ENCODE results near the gene CRTAC1. TPM values are rescaled to one million over a fixed set of nuclear protein-coding genes. Genes with fewer than 3 reads are reported as not detected.
"Not testable (repeated sequence)": the region's sequence is repeated elsewhere in the genome, so short reads cannot be mapped to it uniquely, and the experiment has no call there.

CRTAC1 gene
- total RNA-seq, 1 experiment from 2014 or later: 0.17 TPM

- peak; percentile 72 for DNase-seq (ENCODE audit: low spot score)
These were observed 187.7 kb downstream of the CRTAC1 start for GRCh38 chr10:97842656-97843280.

- DNase-seq (ENCODE audit: low spot score): not testable (repeated sequence)
These were observed 188.3 kb downstream of the CRTAC1 start for GRCh38 chr10:97842114-97842513.

GRCh38 chr10:97841166-97841565 is 189.3 kb downstream of the CRTAC1 start:
- DNase-seq (ENCODE audit: low spot score): not testable (repeated sequence)

DNA sequence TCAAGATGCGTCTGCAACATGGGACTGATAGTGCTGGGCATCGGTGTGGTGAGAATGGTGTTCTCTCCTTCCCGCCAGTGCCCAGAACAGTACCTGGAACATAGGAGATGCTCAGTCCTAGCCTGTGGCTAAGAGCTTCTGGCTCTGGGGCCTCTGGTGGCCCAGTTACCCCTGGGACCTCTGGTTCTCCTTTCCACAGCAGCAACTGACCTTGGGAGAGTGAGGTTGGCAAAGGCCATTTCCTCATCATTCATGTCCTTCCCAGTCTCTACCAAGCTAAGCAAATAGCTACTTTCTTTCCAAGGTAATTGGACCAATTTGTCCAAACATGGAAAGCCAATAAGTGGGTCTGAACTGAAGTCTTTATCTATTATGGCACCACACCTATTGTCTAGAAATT is 192.3 kb downstream of the CRTAC1 start:
- DNase-seq (ENCODE audit: low spot score): no peak

DNA sequence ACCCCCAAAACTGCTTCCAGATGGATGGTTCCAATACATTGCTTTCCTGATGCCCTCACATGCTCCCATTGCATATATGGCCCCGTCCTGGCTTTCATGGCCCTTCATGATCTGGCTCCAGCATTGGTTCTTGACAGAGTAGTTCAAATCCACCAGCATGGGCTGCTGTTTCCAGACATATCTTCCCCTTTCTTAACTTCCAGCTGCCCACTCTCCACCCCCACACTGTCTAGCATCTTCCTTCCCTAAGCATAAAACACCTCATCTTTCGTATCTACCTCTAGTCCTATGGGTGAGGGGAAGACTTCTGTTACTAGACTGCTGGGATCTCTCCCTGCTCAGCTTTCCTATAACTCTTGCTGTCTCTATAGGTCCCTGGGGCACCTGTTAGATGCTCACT is 194.0 kb downstream of the CRTAC1 start:
- DNase-seq (ENCODE audit: low spot score): no peak

DNA sequence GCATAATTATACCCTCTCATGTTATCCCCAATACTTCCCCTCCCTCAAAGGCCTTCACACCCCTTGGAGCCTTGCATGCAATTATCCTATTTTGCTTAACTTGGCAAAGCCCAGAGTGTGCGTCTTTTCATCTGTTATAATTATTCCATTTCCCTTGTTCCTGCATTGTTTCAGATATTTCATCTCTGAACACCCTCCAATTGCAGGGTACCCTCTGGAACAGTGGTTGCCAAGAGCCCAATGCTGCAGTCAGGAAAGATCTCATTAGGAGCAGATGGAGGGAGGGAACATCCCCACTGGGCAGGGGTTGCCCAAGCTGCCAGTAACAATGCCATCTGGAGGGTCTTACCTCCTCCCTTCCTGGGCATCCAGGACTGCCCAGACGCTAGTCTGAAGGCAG is 199.2 kb downstream of the CRTAC1 start:
- DNase-seq (ENCODE audit: low spot score): no peak

DNA sequence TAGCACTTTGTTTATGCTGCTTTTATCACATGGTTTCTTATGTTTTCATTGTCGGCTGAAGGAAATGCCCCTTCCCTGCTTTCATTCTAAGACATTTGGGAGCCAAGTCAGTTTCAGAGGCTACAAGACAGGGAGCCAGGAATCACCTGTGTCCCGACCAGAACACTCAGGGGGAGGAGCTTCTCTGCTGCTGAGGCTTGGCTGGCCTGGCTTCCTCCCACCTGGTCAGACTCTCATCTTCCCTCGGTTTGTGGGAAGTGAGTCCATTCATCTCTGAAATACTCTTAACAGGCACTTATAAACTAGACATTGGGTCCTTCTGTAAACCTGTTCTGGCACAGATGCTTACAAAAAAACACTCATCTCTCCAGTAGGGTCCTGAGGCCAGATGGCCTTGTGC is 200.4 kb downstream of the CRTAC1 start:
- no peak for DNase-seq (ENCODE audit: low spot score)

DNA sequence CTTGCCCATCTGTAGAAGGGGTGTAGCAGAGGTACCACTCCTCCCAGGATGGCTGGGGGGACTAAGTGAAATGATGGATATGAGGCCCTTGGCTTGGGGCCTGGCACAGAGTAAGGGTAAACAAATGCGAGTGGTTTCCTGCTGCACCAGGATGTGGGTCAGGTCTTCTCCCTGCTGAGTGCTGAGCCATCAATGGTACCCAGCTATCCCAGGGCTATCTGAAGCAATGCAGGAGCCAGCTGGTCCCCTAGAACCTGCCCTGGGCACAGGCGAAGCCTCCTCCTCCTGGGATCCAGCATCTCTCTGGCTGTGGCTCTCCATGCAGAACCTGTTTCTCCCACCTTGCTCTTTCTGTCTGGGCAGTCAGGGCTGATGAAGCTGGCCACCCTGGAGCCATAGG is 201.7 kb downstream of the CRTAC1 start:
- no peak for DNase-seq (ENCODE audit: low spot score)

DNA sequence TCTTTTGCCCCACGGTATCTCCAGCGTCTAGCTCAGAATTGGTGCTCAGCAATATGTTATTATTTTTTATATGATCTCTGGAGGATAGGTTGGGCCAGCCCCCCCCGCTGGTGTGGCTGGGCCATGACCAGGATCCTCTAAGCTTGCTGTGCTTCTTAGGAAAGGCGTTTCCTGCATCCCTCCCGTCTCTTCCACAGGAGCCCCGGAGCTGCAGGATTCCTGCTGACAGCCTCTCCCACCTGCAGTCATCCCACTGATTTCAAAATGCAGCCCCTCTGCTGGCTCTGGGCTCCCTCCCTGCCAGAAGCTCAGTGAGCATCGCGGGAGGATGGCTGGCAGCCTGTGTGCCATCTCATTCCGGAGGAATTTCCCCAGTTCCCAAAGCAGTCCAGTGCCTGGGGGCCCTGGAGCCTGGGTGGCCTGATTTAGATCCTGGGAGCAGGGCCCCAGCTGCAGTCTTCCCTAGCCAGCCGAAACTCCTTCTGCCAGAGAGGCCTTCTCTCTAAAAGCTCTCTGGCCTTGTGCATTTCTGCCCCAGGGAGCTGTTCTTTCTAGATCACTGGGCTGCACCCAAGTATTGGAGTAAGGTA is 202.6 kb downstream of the CRTAC1 start:
- DNase-seq (ENCODE audit: low spot score): no peak

DNA sequence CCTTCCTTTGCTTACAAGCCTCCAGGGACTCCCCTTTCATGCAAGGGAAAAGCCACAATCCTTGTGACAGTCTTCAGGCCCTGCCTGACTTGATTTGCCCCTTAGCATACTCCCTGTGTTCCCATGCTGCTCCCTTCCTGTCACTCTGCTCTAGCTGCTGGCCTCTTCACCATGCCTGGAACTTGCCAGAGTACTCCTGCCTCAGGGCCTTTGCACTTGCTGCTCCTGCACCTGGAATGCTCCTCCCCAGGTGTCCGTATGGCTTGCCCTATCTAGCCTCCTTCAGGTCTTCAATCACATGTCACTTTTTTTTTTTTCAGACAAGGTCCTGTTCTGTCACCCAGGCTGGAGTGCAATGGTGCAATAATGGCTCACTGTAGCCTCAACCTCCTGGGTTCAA is 203.5 kb downstream of the CRTAC1 start:
- DNase-seq (ENCODE audit: low spot score): no peak

DNA sequence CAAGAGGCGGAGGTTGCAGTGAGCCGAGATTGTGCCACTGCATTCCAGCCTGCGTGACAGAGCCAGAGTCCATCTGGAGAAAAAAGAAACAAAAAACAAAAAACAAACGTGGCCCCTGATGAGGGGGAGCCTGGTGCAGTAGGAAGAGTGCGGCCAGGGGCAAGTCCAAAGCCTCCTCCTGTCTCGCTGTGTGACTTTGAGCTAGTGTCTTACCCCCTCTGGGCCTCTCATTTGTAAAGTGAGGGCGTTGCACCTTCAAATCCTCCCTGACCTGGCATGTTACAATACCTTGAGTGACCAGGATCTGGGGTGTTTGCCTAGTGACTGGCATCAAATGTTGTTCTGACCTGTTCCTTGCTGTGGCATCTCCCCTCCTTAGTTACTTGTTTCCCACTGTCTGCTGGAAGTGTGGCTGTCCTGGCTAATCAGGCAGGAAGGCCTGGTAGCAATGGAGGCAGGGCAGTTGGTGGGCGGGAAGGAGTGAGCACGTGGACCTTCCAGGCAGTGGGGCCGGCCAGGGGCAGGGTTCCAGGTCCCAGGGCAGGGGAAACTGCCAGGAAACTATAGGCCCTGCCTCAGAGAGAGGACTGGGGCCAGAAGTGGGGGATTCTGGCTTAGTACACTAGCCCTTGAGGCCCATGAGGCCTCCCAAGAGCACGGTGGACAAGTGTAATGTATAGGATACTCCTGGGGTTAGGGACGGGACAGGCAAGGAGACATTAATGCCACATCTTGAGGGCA is 205.2 kb downstream of the CRTAC1 start:
- no peak for DNase-seq (ENCODE audit: low spot score)

GRCh38 chr10:97823734-97824133 is 206.7 kb downstream of the CRTAC1 start:
- no peak for DNase-seq (ENCODE audit: low spot score)

GRCh38 chr10:97822261-97822687 is 208.1 kb downstream of the CRTAC1 start:
- DNase-seq (ENCODE audit: low spot score): no peak

DNA sequence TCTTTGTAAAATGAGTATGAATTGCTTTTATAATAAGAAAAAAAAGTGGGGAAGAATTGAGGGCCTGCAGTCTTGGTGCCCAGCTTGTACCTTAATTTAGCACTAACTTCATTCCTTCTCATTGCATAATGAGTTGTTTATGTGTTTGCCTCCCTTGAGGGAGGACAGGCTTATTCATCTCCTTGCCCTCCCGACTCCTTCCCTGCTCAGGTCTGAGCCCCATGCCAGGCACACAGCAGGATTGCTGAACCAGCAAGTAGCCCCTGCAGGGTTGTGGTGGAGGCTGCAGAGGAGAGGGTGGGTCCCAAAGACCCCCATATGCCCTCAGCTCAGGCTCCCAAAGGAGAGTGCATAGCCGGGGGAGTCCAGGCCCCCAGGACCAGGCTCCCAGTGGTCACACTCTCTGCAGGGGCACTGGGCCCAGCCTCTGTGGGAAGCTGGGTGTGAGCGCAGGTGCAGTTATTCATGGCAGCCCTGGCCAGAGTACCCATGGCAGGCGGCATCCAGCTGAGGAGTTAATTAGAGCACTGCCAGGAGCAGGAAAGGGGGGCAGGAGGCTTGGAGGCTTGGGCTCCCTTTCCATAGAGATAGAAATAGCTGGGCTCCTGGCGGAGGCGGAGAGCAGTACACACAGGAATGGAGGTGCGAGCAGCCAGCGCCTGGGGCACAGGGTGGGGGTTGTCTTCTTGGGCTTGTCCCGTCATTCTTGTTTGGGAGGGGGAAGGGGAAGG is 208.9 kb downstream of the CRTAC1 start:
- DNase-seq (ENCODE audit: low spot score): no peak

DNA sequence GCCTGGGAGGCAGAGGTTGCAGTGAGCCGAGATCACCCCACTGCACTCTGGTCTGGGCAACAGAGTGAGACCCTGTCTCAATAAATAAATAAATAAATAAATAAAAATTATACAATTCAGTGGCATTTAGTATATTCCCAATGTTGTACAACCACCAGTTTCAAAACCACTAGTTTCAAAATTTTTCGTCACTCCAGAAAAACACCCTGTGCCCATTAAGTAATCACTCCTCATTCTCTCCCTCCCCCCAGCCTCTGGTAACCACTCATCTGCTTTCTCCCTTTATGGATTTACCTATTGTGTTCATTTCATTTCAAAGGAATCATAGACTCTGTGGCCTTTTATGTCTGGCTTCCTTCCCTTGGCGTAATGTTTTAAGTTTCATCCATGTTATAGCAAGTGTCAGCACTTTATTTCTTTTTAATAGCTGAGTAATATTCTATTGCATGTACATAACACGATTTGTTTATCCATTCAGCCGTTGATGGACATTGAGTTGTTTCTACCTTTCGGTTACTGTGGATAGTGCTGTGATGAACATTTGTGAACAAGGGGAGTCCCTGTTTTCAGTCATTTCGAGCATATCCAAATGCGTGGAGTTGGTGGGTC is 210.2 kb downstream of the CRTAC1 start:
- no peak for DNase-seq (ENCODE audit: low spot score)

DNA sequence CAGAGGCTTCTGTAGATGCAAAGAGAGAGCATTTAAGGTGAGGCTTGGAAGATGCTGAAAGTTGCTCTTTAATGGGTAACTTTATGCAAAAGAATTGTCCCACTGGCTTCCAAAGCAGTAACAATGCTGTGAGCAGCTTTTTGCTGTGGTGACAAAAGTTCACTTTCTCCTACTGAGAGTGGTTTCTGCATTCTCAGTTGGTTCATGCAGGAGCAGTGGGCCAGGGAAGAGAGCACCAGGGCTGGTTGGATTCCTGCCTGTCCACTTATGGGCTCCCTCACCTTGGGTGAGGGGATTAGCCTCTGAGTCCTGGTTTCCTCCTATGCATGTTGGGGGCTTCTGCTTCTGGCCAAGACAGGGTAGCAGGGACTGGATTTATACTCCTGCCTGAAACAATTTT is 211.8 kb downstream of the CRTAC1 start:
- DNase-seq (ENCODE audit: low spot score): no peak

GRCh38 chr10:97816609-97817008 is 213.8 kb downstream of the CRTAC1 start:
- DNase-seq (ENCODE audit: low spot score): no peak

Other genes with a start within 250 kb of the CRTAC1 start
- gene GOLGA7B, start 180.8 kb downstream of the CRTAC1 start, total RNA-seq (2014; rRNA removed; shearing (Covaris generic)): 0.04 and 0.08 TPM in 2 replicates
- 9.8 and 10.5 TPM in 2 replicates for gene R3HCC1L, start 104.0 kb upstream of the CRTAC1 start, total RNA-seq (2014; rRNA removed; shearing (Covaris generic))
- 0.27 TPM in 1 of 2 replicates, not detected in the other for gene LOXL4, start 237.6 kb upstream of the CRTAC1 start, total RNA-seq (2014; rRNA removed; shearing (Covaris generic))

Measured in H4 (cell line).